HG03460 (cell line): ENCODE results near the gene MYO15B.

Source experiments
- ATAC-seq: cut with Tn5 transposase; IDR thresholded peaks from one replicate; pipeline ENCODE4 v1.9.1; 2021; ENCODE audit not compliant: unreplicated experiment

MYO15B gene

GRCh38 chr17:75558666-75559530, 28.7 kb upstream of the MYO15B start:
- ATAC-seq, result no peak

GRCh38 chr17:75559958-75560533, 27.6 kb upstream of the MYO15B start:
- ATAC-seq, result no peak

GRCh38 chr17:75561927-75562603, 25.5 kb upstream of the MYO15B start:
- ATAC-seq, result no peak

GRCh38 chr17:75563063-75563758, 24.4 kb upstream of the MYO15B start:
- no peak for ATAC-seq

- ATAC-seq, result no peak
These were observed 23.4 kb upstream of the MYO15B start for GRCh38 chr17:75564195-75564594.

GRCh38 chr17:75565066-75565465, 22.5 kb upstream of the MYO15B start:
- ATAC-seq, result no peak

- no peak for ATAC-seq
These were observed 22.0 kb upstream of the MYO15B start for GRCh38 chr17:75565618-75566017.

- no peak for ATAC-seq
These were observed 21.2 kb upstream of the MYO15B start for GRCh38 chr17:75566416-75566815.

GRCh38 chr17:75566834-75567233, 20.8 kb upstream of the MYO15B start:
- no peak for ATAC-seq

GRCh38 chr17:75568412-75569255, 19.0 kb upstream of the MYO15B start:
- no peak for ATAC-seq

- ATAC-seq, result no peak
These were observed 17.4 kb upstream of the MYO15B start for GRCh38 chr17:75570034-75570676.

- no peak for ATAC-seq
These were observed 16.8 kb upstream of the MYO15B start for GRCh38 chr17:75570772-75571171.

- peak; percentile 69 for ATAC-seq
These were observed 16.3 kb upstream of the MYO15B start for GRCh38 chr17:75571197-75571884.

GRCh38 chr17:75571885-75572215, 15.8 kb upstream of the MYO15B start:
- ATAC-seq, result no peak

GRCh38 chr17:75572713-75573539, 14.7 kb upstream of the MYO15B start:
- ATAC-seq, result no peak

GRCh38 chr17:75573540-75573957, 14.1 kb upstream of the MYO15B start:
- ATAC-seq, result no peak

- ATAC-seq, result no peak
These were observed 13.6 kb upstream of the MYO15B start for GRCh38 chr17:75573994-75574393.

- no peak for ATAC-seq
These were observed 13.1 kb upstream of the MYO15B start for GRCh38 chr17:75574404-75575036.
